Endothelial cell of umbilical vein (primary cell): Measurements from ENCODE around the gene PTX3. TPM values are rescaled to one million over a fixed set of nuclear protein-coding genes. Genes with fewer than 3 reads are reported as not detected.

Experiments
- BruUV-seq: library from RNA; stranded (reverse); fragments of 400-500 nt; replicated peaks from 2 replicates; lab custom pipeline; 2021; lab: Mats Ljungman, UMichigan
- CTCF ChIA-PET: fragments of 300-600, 350-600 bp; sonication (Branson Sonifier 250); formaldehyde crosslinking; loops from one replicate; lab custom pipeline; 2021; ENCODE audit warnings: antibody characterized with exemption, inconsistent platforms; lab: Charles Lee
- POLR2A ChIA-PET: fragments of 300-600, 350-600 bp; sonication (Branson Sonifier 250); formaldehyde crosslinking; loops from one replicate; lab custom pipeline; 2021; ENCODE audit warnings: antibody characterized with exemption, inconsistent platforms; lab: Charles Lee
- DNase-seq: peaks from one replicate; pipeline ENCODE4 v3.0.0-alpha.2; 2011; ENCODE audit warnings: low read depth, low spot score
- FAIRE-seq: peaks from 2 replicates; lab custom pipeline; 2011; peaks lifted over from hg19 to GRCh38; lab: Jason Lieb, UNC
- H2AFZ ChIP-seq: 2 replicates; pipeline ENCODE4 v1.6.0; 2012; ENCODE audit warnings: low read depth, low read length, control low read depth, inconsistent platforms
- H3K27ac ChIP-seq: 2 replicates; pipeline ENCODE4 v1.5.1; 2011; ENCODE audit warnings: low read depth, mild to moderate bottlenecking, control low read depth, low read length, moderate library complexity; ENCODE audit not compliant: insufficient read depth
- H3K27me3 ChIP-seq, 2 experiments: 2 replicates each; pipeline versions ENCODE4 v1.6.0 to v1.6.1; 2011; ENCODE audit warnings: low read length in 2 of 2, mixed read lengths in 1 of 2; ENCODE audit not compliant: control insufficient read depth in 2 of 2, insufficient read depth in 2 of 2
- H3K36me3 ChIP-seq, 2 experiments: 2 replicates in 1 of 2; 3 replicates in 1 of 2; pipeline ENCODE4 v1.5.1; 2011; ENCODE audit warnings: low read length in 2 of 2, mild to moderate bottlenecking in 1 of 2, moderate library complexity in 1 of 2; ENCODE audit not compliant: control insufficient read depth in 2 of 2, insufficient read depth in 2 of 2; ENCODE audit errors: extremely low read depth in 1 of 2
- H3K4me1 ChIP-seq: 3 replicates; pipeline ENCODE4 v1.5.1; 2011; ENCODE audit warnings: mild to moderate bottlenecking, low read length; ENCODE audit not compliant: control insufficient read depth, insufficient read depth; ENCODE audit errors: extremely low read depth
- H3K4me2 ChIP-seq: 2 replicates; pipeline ENCODE4 v1.6.1; 2011; ENCODE audit warnings: low read length, control low read depth, mixed read lengths; ENCODE audit not compliant: insufficient read depth
- H3K4me3 ChIP-seq, 3 experiments: fragments of 200-600 bp in 1 of 3; sonication (generic), shearing (Covaris generic) in 1 of 3; replicated peaks in 1 of 3; 2 replicates each; pipeline ENCODE4 v1.5.1; 2011 to 2016; ENCODE audit warnings: control low read depth in 3 of 3, low read length in 3 of 3, mild to moderate bottlenecking in 2 of 3, inconsistent platforms in 1 of 3, low read depth in 1 of 3, moderate library complexity in 1 of 3; ENCODE audit not compliant: insufficient read depth in 1 of 3
- H3K79me2 ChIP-seq: 2 replicates; pipeline ENCODE4 v1.6.0; 2012; ENCODE audit warnings: low read length, inconsistent platforms; ENCODE audit not compliant: control insufficient read depth, insufficient read depth
- H3K9ac ChIP-seq: replicated peaks from 2 replicates; pipeline ENCODE3; 2011; ENCODE audit warnings: low read length, control low read depth; ENCODE audit not compliant: insufficient read depth; ENCODE audit errors: extremely low read depth
- H3K9me1 ChIP-seq: replicated peaks from 3 replicates; pipeline ENCODE4 v1.6.0; 2011; ENCODE audit warnings: mild to moderate bottlenecking, low read length; ENCODE audit not compliant: control insufficient read depth, insufficient read depth; ENCODE audit errors: extremely low read depth
- H3K9me3 ChIP-seq: replicated peaks from 2 replicates; pipeline ENCODE4 v1.5.1; 2012; ENCODE audit warnings: low read length, inconsistent platforms; ENCODE audit not compliant: control insufficient read depth, insufficient read depth
- H4K20me1 ChIP-seq: replicated peaks from 2 replicates; pipeline ENCODE3; 2011; ENCODE audit warnings: mild to moderate bottlenecking, low read length; ENCODE audit not compliant: control insufficient read depth, insufficient read depth; ENCODE audit errors: extremely low read depth
- CTCF ChIP-seq, 2 donors: IDR thresholded peaks; 1 replicate in 1 of 2; 2 replicates in 1 of 2; pipeline ENCODE4 v1.5.1; 2011; ENCODE audit warnings: low read length in 2 of 2, mild to moderate bottlenecking in 2 of 2, moderate library complexity in 2 of 2, control low read depth in 1 of 2, inconsistent platforms in 1 of 2, low read depth in 1 of 2; ENCODE audit not compliant: insufficient read depth in 1 of 2; ENCODE audit errors: extremely low read depth in 1 of 2
- EZH2 ChIP-seq: IDR thresholded peaks from 2 replicates; pipeline ENCODE4 v1.6.1; 2012; ENCODE audit warnings: borderline replicate concordance, low read depth, mild to moderate bottlenecking, moderate library complexity, low read length, inconsistent platforms; ENCODE audit not compliant: severe bottlenecking
- FOS ChIP-seq: IDR thresholded peaks from 2 replicates; pipeline ENCODE4 v1.6.1; 2011; ENCODE audit warnings: mild to moderate bottlenecking, low read length, moderate library complexity, borderline replicate concordance; ENCODE audit not compliant: insufficient read depth
- GATA2 ChIP-seq: IDR thresholded peaks from 2 replicates; pipeline ENCODE4 v1.7.0; 2011; ENCODE audit warnings: low read depth, mild to moderate bottlenecking, moderate library complexity, mixed read lengths, low read length; ENCODE audit not compliant: insufficient read length, insufficient read depth
- JUN ChIP-seq: IDR thresholded peaks from 2 replicates; pipeline ENCODE4 v1.6.1; 2011; ENCODE audit warnings: borderline replicate concordance, low read depth; ENCODE audit not compliant: insufficient read length, insufficient read depth
- MAX ChIP-seq: IDR thresholded peaks from 2 replicates; pipeline ENCODE4 v1.6.1; 2011; ENCODE audit not compliant: insufficient read depth, insufficient read length
- MYC ChIP-seq: IDR thresholded peaks from one replicate; pipeline ENCODE4 v1.6.1; 2011; ENCODE audit warnings: mild to moderate bottlenecking, low read depth, low read length
- POLR2A ChIP-seq: IDR thresholded peaks from 2 replicates; pipeline ENCODE4 v1.6.1; 2012; ENCODE audit warnings: low read depth, mild to moderate bottlenecking, control low read depth, low read length
- POLR2AphosphoS5 ChIP-seq: IDR thresholded peaks from 2 replicates; pipeline ENCODE4 v1.6.1; 2012; ENCODE audit warnings: low read depth, mild to moderate bottlenecking, control low read depth, low read length, moderate library complexity; ENCODE audit not compliant: insufficient read depth
- dilution Hi-C: fragments of 300-500 bp; cut with MboI; formaldehyde crosslinking; loops from one replicate; pipeline ENCODE4 v1.15.0; 2019; ENCODE audit warnings: low sequenced_read_pairs; ENCODE audit not compliant: extremely low pct_ligation_motif_present
- intact Hi-C: fragments of 100-400 bp; cut with micrococcal nuclease; formaldehyde crosslinking; loops from one replicate; pipeline ENCODE4 v1.10.0; 2022
- polyA plus RNA-seq, 4 experiments: library from polyadenylated mRNA; depleted of rRNA in 3 of 4; stranded (reverse) in 3 of 4; unstranded in 1 of 4; fragments of >200 nt; gene quantifications; 2 replicates each; pipeline versions ENCODE4 v1.2.1 to v1.2.3, GENCODE V29; 2011 to 2012; ENCODE audit warnings: missing spikeins in 1 of 4
- total RNA-seq: library from RNA; stranded (reverse); gene quantifications from 2 replicates; pipeline ENCODE4 v1.2.3, GENCODE V29; 2021

PTX3 gene
- total and polyA plus RNA-seq, 2 donors (not counting 3 experiments of a cell fraction or from before 2014, with no cell fraction given) = 122 to 172 TPM

- intact Hi-C loops = no loop called here
- Histone ChIP-seq H3K79me2 (no peaks in the 10 kb centered on the region), H3K36me3 (peaks cover 6 to 8% of the 10 kb centered on the region in 2 experiments), H3K9me1 (no peaks in the 10 kb centered on the region), H3K9me3 (no peaks in the 10 kb centered on the region), H3K27me3 (no peaks in the 10 kb centered on the region), H3K4me2 (no peak overlapping the region), H3K9ac (no peak overlapping the region), H2AFZ (no peak overlapping the region), H3K27ac (no peak overlapping the region), H3K4me3 (no peak overlapping the region), H4K20me1 (no peaks in the 10 kb centered on the region), H3K4me1 (peaks cover 24% of the 10 kb centered on the region)
- TF ChIP-seq GATA2 = no peak
- no peak for TF ChIP-seq EZH2
- no peak for TF ChIP-seq POLR2AphosphoS5
- no peak for TF ChIP-seq CTCF (IDR thresholded peaks at IDR 0.05; ENCODE audit: extremely low read depth in 1 of 2, insufficient read depth in 1 of 2, low read depth in 1 of 2, low read length in 2 of 2)
- TF ChIP-seq JUN = no peak
- TF ChIP-seq FOS = no peak
- TF ChIP-seq POLR2A = no peak
- no peak for TF ChIP-seq MYC
- no peak for TF ChIP-seq MAX
- ChIA-PET POLR2A (no interaction called here), CTCF (no interaction called here)
- no TSS peak for BruUV-seq
- no peak for FAIRE-seq
- dilution Hi-C loops = no loop called here
- DNase-seq = no peak
Observed at GRCh38 chr3:157407769-157408168, 28.9 kb upstream of the PTX3 start.
